ENCODE results near the gene TMTC2.
A peak's percentile ranks its signal among the peaks of the same experiment; 100 is the strongest.

The TMTC2 gene

DNA sequence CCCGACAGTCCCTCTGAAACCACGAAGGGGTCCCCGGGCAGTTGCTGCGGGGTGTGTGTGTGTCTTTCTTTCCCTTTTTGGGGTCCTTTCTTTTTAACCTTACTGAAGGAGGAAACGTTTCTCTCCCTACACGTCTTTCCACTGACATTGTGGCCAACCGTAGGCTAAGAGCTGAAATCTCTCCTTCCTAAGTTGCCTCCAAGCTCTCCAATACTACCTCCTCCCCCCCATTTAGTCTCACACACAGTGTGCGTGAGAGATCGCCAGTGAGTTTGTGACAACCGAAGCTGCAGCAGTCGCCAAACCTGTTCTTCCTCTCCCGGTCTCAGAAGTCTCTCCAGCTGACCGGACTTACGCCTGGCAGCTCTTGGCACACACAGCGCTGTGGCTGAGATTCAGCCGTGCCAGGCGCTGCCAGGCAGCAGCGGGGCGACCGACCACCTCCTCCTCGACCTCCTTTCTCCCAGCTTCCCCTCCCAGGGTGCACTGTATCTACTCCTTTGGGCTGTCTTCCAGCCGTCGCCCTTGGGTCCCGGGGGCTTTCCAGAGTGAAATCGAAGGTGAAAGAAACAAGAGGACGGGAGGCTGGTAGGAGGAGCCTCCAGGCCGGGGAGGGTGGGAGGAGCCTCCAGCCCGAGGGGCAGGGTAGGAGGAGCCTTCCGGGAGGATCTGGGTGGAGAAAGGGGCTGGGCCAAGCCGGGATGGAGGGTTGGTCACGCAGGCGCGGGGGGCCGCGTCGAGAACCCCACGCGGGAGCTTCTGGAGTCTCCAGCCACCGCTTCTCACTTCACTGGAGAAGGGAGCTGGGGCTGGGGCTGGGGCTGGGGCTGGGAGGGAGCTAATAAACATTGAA is at the start of gene TMTC2:
TMTC2 (plus strand) TSS at position 739 of the 853 bp plus-strand sequence.
- TF ChIP-seq EP300 (IDR thresholded peaks at IDR 0.05; ENCODE audit: borderline replicate concordance) (peak; percentile 87), TEAD4 (IDR thresholded peaks at IDR 0.05) (peak; percentile 66), TAF1 (IDR thresholded peaks at IDR 0.05; ENCODE audit: low read depth) (no peak; the same call in 1 of the 2 replicates), ZBTB7A (IDR thresholded peaks at IDR 0.05; ENCODE audit: low read depth) (peak; percentile 12; the same call in 1 of the 2 replicates), USF1 (IDR thresholded peaks at IDR 0.05) (peak; percentile 54), RAD21 (IDR thresholded peaks at IDR 0.05; ENCODE audit: low read depth) (no peak), TCF12 (IDR thresholded peaks at IDR 0.05; ENCODE audit: low read depth) (peak; percentile 93), CREB1 (IDR thresholded peaks at IDR 0.05; ENCODE audit: low read depth) (no peak), YY1 (IDR thresholded peaks at IDR 0.05; ENCODE audit: low read depth) (no peak), EGR1 (IDR thresholded peaks at IDR 0.05) (no peak), NFIC (IDR thresholded peaks at IDR 0.05) (peak; percentile 96), FOXM1 (IDR thresholded peaks at IDR 0.05; ENCODE audit: borderline replicate concordance, low read depth) (peak; percentile 44; the same call in 1 of the 2 replicates), CEBPB (IDR thresholded peaks at IDR 0.05) (no peak)
- TF ChIP-seq, protein P1, sequence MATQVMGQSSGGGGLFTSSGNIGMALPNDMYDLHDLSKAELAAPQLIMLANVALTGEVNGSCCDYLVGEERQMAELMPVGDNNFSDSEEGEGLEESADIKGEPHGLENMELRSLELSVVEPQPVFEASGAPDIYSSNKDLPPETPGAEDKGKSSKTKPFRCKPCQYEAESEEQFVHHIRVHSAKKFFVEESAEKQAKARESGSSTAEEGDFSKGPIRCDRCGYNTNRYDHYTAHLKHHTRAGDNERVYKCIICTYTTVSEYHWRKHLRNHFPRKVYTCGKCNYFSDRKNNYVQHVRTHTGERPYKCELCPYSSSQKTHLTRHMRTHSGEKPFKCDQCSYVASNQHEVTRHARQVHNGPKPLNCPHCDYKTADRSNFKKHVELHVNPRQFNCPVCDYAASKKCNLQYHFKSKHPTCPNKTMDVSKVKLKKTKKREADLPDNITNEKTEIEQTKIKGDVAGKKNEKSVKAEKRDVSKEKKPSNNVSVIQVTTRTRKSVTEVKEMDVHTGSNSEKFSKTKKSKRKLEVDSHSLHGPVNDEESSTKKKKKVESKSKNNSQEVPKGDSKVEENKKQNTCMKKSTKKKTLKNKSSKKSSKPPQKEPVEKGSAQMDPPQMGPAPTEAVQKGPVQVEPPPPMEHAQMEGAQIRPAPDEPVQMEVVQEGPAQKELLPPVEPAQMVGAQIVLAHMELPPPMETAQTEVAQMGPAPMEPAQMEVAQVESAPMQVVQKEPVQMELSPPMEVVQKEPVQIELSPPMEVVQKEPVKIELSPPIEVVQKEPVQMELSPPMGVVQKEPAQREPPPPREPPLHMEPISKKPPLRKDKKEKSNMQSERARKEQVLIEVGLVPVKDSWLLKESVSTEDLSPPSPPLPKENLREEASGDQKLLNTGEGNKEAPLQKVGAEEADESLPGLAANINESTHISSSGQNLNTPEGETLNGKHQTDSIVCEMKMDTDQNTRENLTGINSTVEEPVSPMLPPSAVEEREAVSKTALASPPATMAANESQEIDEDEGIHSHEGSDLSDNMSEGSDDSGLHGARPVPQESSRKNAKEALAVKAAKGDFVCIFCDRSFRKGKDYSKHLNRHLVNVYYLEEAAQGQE (IDR thresholded peaks at IDR 0.05; ENCODE audit: low read depth), result no peak
- TF ChIP-seq, protein P2, sequence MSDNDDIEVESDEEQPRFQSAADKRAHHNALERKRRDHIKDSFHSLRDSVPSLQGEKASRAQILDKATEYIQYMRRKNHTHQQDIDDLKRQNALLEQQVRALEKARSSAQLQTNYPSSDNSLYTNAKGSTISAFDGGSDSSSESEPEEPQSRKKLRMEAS (IDR thresholded peaks at IDR 0.05), result peak; percentile 59

DNA sequence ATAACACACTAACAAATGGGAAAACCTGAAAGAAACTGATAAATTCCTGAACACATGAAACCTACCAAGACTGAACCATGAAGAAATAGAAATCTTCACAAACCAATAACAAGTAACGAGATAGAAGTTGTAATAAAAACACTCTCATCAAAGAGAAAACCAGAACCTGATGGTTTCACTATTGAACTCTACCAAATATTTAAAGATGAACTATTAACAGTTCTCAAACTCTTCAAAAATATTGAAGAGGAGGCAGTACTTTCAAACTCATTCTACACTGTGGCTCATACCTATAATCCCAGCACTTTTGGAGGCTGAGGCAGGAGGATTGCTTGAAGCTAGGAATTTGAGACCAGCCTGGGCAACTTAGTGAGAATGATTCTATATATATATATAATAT is 48.4 kb upstream of the TMTC2 start:
- no peak for TF ChIP-seq RAD21 (IDR thresholded peaks at IDR 0.05; ENCODE audit: low read depth)
- no peak for TF ChIP-seq EP300 (IDR thresholded peaks at IDR 0.05; ENCODE audit: borderline replicate concordance)
- TF ChIP-seq TEAD4 (IDR thresholded peaks at IDR 0.05), result no peak
- TF ChIP-seq CREB1 (IDR thresholded peaks at IDR 0.05; ENCODE audit: low read depth), result no peak
- no peak for TF ChIP-seq NFIC (IDR thresholded peaks at IDR 0.05)
- TF ChIP-seq FOXM1 (IDR thresholded peaks at IDR 0.05; ENCODE audit: borderline replicate concordance, low read depth), result no peak
- TF ChIP-seq CEBPB (IDR thresholded peaks at IDR 0.05), result no peak
- TF ChIP-seq EGR1 (IDR thresholded peaks at IDR 0.05), result no peak
- TF ChIP-seq USF1 (IDR thresholded peaks at IDR 0.05), result no peak
- TF ChIP-seq YY1 (IDR thresholded peaks at IDR 0.05; ENCODE audit: low read depth), result no peak
- TF ChIP-seq, protein P2 (IDR thresholded peaks at IDR 0.05), result no peak
- TF ChIP-seq ZBTB7A (IDR thresholded peaks at IDR 0.05; ENCODE audit: low read depth), result no peak
- TF ChIP-seq TCF12 (IDR thresholded peaks at IDR 0.05; ENCODE audit: low read depth), result no peak
- TF ChIP-seq, protein P1 (IDR thresholded peaks at IDR 0.05; ENCODE audit: low read depth), result no peak
- TF ChIP-seq TAF1 (IDR thresholded peaks at IDR 0.05; ENCODE audit: low read depth), result no peak

DNA sequence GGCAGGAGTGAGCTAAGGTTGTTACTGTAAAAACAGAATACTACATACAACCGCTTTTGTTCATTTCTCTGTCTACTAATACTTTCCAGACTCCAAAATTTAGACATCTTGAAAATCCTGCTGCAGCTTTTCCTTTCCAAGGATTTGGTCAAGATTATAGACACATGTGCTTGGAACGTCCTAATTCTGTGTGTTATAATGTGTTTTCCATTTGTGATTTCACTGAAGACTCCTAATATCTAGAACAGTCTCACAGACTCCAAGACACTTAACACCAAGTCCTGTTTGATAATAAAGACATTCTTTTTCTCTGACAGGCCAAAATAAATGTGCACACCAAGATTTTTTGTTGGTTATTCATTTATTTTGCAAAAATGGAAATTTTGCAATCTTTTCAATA is 41.8 kb upstream of the TMTC2 start:
- TF ChIP-seq FOXM1 (IDR thresholded peaks at IDR 0.05; ENCODE audit: borderline replicate concordance, low read depth) (no peak), EP300 (IDR thresholded peaks at IDR 0.05; ENCODE audit: borderline replicate concordance) (no peak), TAF1 (IDR thresholded peaks at IDR 0.05; ENCODE audit: low read depth) (no peak), NFIC (IDR thresholded peaks at IDR 0.05) (no peak), TEAD4 (IDR thresholded peaks at IDR 0.05) (no peak), EGR1 (IDR thresholded peaks at IDR 0.05) (no peak), USF1 (IDR thresholded peaks at IDR 0.05) (no peak), ZBTB7A (IDR thresholded peaks at IDR 0.05; ENCODE audit: low read depth) (no peak), RAD21 (IDR thresholded peaks at IDR 0.05; ENCODE audit: low read depth) (no peak), CREB1 (IDR thresholded peaks at IDR 0.05; ENCODE audit: low read depth) (no peak), CEBPB (IDR thresholded peaks at IDR 0.05) (no peak), YY1 (IDR thresholded peaks at IDR 0.05; ENCODE audit: low read depth) (no peak), TCF12 (IDR thresholded peaks at IDR 0.05; ENCODE audit: low read depth) (no peak)
- TF ChIP-seq, protein P2 (IDR thresholded peaks at IDR 0.05), result no peak
- TF ChIP-seq, protein P1 (IDR thresholded peaks at IDR 0.05; ENCODE audit: low read depth), result no peak
